DMS153 treated with DMSO at 0.1 percent for 48 hours (cell line): ENCODE results near the gene PAIP2.
"Not testable (repeated sequence)": the region's sequence is repeated elsewhere in the genome, so short reads cannot be mapped to it uniquely, and the experiment has no call there.

Experiments
- DNase-seq: peaks from one replicate; lab custom pipeline; 2025; ENCODE audit not compliant: unreplicated experiment; lab: John Stamatoyannopoulos, UW

The PAIP2 gene

DNA sequence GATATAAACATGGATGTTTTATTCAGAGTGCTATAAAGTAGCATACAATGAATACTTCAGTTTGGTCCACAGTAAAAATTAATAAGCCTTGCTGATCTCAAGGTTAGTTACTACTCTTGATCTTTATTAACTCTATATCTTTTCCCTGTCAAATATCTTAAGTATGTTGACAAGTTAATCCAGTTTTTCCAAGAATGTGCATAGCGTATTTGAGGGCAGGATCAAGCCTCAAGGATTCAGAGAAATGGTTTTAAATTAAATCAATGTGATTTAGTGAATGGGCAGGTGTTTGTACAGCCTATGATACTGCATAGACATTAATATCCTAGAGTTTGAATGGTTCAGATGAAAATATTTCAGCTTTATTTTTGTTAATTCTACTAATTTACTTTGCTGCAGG is 27.4 kb upstream of the PAIP2 start:
- DNase-seq = no peak

DNA sequence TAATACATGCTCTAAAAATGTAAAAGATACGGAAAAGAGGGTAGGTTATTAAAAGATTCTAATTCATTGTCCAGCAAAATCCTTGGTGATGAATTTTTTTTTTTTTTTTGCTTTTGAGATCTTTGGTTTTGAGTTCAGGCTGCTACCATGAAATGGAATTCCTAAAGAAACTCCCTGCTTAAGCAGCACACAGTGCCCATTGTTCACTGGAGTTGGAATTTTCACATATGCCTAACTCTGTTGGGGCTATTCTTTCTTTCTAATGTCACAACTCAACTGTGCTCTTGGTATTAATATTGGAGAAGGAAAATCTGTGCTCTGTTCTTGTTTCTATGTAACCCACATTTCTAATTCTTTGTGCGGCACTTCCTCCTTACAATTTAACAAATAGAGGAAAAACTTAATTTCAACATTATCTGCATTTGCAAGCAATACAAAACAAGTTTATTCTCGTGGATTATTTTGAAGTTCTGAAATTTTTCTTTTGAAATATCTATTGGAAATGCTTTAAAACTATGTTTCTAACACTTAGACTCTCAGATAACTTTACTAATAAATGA is 26.5 kb upstream of the PAIP2 start:
- DNase-seq = no peak

DNA sequence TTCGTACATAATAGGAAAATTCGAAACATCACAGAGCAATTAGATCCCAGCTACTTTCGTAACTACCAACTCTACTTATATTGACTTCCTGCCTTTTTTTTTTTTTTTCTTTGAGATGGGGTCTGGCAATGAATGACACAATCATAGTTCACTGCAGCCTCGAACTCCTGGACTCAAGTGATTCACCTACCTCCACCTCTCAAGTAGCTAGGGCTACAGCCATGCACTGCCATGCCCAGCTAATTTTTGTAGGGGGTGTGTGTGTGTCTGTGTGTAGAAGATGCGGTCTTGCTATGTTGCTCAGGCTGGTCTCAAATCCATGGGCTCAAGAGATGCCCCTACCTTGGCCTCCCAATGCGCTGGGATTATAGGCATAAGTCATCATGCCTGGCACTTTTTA is 5.8 kb upstream of the PAIP2 start:
- no peak for DNase-seq

DNA sequence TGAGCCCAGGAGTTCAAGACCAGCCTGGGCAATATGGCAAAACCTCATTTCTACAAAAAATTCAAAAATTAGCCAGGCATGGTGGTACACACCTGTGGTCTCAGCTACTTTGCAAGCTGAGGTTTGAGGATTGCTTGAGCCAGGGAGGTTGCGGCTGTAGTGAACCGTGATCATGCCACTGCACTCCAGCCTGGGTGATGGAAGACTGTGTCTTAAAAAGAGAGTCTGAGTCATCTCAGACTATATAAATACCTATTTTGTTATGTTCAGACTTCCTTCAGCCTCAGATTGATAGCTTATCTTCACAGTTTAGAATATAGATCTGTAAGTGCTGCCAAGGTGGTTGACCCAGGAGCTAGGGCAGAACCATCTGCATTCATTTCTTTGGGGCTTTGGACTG is 1.6 kb upstream of the PAIP2 start:
- DNase-seq = no peak

DNA sequence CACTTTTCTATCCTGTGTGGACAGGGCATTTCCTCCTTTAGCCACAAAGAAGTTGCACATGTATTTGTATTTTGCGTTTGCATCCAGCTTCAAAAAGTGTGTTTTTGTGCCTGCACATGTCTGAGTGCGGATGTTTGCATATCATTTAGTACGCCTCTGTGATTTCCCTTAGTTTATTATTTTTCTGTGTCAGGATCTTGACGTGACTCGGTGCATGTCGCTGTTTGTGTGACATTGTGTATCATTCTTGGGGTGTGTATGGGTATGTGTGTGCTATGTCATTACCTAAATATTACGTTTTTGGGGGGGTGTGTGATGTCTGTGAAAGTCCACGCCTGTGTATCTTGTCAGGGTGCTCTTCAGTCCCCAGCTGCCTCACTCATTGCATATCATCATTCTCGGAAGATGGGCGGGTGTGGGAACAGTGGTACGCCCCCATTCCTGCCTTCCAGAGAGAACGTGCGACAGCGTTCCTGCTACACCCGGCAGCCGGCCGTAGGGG is 416 bp upstream of the PAIP2 start:
- no peak for DNase-seq

DNA sequence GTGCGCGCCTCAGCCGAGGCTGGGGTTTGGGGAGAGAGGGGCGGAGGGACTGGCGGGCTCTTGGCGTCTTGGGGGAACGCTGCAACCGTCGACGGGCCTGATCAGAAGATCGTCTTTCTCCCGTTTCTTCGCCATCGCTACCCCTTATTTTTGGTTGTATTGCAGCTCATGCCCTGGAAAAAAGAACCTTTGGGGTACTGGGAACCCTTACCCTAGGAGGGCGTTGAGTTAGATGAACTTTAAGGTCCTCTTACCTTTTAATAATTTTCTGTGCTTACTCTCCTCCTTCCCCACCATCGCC is 719 bp downstream of the PAIP2 start:
- DNase-seq = no peak

DNA sequence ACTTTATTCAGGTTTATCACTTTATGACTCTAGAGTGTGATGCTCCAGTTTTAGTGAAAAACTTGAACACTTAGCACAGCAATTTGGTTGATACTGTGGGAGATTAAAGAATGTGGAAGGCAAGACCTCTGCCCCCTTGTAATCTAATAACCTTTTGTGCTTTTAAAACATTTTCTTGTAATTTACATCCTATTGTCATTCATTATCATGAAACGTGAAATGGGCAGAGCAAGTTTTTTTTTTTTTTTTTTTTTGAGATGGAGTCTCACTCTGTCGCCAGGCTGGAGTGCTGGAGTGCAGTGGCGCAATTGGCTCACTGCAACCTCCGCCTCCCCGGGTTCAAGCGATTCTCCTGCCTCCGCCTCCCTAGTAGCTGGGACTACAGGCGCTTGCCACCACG is 1.8 kb downstream of the PAIP2 start:
- no peak for DNase-seq

DNA sequence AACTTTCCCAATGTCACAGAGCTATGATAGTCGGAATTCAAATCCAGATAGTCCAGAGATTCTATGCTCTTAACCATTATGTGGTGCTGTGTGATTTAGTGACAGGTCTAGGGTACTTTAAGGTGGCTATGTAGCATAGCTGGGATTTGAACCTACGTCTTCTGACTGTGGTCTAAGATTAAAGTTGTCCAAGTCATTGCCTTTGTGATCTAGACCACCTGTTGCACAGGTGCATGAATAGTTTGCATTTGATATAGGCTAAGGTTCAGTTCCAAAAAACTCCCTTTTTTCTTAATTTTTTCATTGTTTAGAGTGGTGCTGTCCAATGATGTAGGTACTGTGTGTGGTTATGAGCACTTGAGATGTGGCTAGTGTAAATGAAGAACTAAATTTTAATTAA is 2.5 kb downstream of the PAIP2 start:
- DNase-seq = no peak

DNA sequence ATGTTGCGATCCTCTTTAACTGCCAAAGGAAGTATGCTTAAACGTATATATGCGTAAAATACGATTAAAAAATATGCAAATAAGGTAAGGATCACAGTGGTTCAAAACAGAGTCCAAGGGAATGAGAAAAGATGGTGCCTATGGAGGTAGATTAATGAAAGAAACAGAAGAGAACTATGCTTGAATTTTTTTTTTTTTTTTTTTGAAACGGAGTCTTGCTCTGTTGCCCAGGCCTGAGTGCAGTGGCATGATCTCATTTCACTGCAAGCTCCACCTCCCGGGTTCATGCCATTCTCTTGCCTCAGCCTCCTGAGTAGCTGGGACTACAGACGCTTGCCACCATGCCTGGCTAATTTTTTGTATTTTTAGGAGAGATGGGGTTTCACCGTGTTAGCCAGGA is 3.8 kb downstream of the PAIP2 start:
- DNase-seq = not testable (repeated sequence)

DNA sequence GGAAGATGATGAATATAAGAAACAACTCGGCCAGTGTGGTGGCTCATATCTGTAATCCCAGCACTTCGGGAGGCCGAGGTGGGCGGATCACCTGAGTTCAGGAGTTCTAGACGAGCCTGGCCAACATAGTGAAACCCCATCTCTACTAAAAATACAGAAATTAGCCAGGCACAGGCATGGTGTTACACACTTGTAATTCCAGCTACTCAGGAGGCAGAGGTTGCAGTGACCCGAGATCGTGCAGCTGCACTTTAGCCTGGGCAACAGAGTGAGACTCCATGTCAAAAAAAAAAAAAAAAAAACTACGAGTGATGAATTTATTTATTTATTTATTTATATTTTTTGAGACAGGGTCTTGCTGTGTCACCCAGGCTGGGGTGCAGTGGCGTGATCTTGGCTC is 6.2 kb downstream of the PAIP2 start:
- not testable (repeated sequence) for DNase-seq

DNA sequence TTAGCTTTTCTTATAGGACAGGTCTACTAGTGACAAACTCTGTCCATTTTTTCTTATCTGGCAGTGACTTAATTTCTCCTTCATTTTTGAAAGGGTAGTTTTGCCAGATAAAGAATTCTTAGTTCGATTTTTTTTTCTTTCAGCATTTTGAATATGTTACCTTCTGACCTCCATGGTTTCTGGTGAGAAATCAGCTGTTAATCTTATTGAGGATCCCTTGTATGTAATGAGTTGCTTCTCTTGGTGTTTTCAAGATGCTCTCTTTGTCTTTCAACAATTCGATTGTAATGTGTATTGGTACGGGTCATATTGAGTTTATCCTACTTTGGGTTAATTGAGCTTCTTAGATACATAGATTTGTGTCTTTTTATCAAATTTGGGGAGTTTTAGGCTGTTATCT is 12.5 kb downstream of the PAIP2 start:
- DNase-seq = no peak

DNA sequence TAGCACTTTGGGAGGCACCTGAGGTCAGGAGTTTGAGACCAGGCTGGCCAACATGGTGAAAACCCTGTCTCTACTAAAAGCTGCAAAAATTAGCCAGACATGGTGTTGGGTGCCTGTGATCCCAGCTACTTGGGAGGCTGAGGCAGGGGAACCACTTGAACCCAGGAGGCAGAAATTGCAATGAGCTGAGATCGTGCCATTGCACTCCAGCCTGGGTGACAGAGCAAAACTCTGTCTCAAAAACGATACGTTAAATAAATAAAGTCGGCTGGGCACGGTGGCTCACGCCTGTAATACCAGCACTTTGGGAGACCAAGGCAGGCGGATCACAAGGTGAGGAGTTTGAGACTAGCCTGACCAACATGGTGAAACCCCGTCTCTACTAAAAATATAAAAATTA is 14.2 kb downstream of the PAIP2 start:
- DNase-seq = not testable (repeated sequence)

DNA sequence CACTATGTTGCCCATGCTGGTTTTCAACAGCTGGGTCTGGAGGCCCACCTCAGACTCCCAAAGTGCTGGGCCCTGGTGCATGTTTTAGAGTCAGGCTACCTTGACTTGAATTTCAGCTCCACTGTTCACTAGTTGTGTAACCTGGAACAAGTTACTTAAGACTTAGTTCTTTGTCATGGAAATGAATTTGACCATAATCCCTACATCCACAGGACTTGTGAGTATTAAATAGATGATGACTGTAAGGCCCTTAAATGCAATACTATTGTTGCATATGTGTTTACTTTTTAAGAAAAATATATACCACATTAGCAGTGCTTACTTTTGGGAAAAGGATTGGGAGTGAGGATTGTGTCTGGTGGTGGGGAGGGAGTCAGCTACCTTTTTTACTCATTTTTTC is 16.4 kb downstream of the PAIP2 start:
- no peak for DNase-seq

DNA sequence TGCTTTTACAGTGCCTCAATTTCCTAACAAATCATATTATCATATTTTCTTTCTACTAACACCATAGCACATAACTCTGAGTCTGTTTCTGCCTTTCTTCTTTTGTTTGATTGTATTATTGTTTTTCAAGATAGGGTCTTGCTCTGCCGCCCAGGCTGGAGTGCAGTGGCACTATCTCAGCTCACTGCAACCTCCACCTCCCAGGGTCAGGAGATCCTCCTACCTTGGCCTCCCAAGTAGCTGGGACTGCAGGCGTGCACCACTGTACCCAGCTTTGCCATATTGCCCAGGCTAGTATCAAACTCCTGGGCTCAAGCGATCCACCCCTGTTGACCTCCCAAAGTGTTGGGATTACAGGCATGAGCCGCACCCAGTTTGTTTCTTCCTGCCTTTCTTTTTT is 18.7 kb downstream of the PAIP2 start:
- DNase-seq = no peak

DNA sequence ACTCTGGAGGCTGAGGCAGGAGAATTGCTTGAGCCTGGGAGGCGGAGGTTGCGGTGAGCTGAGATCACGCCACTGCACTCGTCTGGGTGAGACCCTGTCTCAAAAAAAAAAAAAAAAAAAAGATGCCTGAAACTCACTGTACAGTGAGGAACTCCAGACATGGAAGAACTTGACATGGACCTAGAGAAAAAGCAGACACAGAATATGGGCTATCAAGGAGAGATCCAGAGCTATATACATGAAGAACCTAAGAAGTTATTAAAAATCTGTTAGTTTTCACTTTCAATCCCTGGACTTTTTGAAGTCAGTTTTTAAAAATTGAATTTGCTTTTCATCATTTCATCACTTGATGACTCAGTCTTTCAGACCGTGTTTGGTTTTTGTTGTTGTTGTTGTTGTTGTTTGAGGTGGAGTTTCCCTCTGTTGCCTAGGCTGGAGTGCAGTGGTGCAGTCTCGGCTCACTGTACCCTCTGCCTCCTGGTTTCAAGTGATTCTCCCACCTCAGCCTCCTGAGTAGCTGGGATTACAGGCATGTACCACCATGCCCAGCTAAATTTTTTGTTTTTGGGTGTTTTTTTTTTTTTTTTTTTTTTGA is 20.3 kb downstream of the PAIP2 start:
- no peak for DNase-seq

DNA sequence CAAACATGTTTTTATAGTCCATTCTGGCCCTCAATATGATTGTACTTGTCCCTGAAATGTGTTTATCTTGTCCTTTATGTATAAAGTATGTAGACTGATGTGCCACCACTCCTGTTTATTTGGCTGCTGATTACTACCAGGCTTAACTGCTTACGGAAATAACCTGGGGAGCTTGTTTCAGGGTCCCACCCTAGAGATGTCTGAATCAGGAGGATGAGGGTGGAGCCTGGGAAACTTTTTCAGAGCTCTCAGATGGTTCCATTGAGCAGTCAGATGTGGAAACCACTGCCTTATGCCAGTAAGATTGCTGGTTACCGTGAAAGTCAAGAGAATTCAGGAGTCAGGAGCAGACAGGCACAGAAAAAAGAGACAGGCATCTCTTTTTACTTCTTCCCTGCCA is 22.3 kb downstream of the PAIP2 start:
- DNase-seq = no peak

DNA sequence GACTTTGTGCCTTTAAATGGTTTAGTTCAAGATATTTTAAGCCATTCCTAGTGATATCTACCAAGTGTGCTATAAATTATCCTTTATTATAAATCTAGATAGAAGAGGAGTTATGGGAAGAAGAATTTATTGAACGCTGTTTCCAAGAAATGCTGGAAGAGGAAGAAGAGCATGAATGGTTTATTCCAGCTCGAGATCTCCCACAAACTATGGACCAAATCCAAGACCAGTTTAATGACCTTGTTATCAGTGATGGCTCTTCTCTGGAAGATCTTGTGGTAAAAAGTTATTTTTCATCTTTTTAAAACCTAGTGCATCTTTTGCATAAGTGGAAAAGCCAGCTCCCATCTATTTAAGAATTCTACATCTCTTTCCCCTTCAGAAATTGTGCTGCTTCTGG is 22.8 kb downstream of the PAIP2 start:
- no peak for DNase-seq

DNA sequence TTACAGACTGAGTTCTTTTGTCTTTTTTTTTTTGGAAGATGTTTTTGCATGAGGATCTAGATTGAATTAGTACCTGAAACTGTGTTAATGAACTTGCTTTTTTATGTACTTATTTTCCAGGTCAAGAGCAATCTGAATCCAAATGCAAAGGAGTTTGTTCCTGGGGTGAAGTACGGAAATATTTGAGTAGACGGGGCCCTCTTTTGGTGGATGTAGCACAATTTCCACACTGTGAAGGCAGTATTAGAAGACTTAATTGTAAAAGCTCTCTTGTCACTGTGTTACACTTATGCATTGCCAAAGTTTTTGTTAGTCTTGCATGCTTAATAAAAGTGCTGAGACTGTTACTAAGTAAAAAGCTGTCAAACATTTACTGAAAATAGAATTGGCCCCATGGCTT is 27.0 kb downstream of the PAIP2 start:
- DNase-seq = no peak

DNA sequence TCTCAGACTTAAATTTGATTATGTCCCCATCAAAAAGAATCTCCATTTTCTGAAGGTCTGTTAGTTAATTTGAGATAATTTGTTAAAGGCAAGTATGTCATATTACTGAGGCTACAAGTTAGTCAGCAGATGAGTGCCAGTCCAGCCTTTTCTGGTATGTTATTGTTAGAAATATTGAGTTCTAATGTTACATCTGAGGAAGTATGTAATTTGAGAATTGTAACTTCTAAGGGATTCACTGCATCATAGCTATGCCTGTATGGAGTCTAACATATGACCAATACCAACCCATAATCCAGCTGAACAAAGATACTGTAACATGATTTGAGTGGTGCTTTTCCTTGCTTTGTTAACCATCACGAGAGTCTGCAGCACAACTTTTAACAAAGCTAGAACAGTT is 27.5 kb downstream of the PAIP2 start:
- DNase-seq = no peak

DNA sequence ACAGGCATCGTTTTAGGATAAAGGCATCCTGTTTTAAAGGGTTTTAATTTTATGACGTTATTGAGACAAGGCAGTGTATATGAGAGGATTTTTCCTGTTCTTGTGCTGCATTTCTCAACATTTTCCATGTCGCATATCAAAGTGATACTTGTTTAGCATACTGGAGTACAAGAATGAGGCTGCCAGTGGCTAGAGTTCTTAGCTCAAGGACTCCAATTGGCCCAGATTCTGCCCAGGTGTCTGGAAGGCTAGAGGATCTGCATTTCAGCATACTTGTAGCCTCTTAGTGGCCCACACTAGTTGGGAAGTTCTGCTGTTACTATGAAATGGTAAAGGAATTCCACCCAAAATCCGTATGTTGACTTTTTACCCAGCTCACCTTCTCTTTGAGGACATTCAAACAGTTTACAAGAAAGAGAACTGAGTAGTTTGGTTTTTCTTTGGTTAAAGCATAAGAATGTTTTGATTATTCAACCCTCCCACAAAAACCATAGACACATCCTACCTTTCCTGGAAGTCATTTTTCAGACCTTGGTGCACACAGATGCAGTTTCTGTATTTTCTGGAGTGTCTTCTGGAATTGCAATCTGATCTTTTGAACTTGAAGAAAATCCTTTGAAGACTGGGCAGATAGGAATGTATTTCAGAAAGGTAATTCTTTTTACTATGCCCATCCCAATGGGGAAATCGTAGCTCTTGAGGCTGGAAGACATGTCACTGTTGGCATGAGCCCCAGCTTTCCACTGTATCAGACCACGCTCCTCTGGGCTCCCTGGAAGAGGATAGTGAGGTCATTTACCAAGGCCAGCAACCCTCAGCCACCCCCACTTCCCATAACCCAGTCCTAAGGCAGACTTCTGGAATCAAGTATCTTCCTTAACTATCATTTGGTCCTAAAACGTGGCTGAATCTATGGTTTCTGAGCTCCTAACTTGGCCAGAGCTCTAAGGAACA is 30.1 kb downstream of the PAIP2 start:
- DNase-seq = no peak

DNA sequence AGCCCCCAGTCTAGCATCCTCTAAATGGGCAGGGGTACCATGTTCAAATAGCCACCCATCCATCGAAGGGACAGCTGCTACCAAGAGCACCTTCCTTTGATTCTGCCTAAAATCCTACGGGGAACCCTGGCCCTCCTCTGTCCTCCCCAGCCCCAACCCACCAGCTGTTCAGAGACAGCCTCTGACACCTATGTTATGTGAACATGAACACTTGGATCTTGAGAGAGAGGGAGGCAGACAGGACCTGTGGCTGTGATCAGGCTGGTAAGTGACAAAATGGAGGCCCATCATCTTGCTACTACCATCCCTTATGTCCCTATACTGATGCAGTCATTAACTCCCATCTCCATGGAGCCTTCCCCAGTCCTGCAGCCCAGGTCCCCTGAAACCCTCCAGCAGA is 33.3 kb downstream of the PAIP2 start:
- no peak for DNase-seq

DNA sequence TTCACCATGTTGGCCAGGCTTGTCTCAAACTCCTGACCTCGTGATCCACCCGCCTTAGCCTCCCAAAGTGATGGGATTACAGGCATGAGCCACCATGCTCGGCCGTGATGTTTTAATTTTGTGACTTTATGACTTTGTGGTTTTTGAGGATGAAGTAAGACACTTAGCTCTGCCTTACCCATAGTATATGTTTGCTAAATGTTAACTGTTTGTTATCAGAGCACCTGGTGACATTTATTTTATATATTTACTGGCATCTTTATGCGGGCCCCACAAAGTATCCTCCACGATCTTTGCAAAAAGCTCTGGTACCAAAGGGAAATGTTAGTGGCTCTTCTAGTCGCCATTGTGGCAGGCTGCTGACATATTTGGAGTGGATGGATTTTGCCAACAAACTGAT is 34.7 kb downstream of the PAIP2 start:
- no peak for DNase-seq
